Measurements from ENCODE around the gene MARS1.
"Not testable (repeated sequence)": the region's sequence is repeated elsewhere in the genome, so short reads cannot be mapped to it uniquely, and the experiment has no call there.

Gene MARS1

GRCh38 chr12:57553343-57554202 is 65.7 kb downstream of the MARS1 start:
- no peak for DNase-seq

DNA sequence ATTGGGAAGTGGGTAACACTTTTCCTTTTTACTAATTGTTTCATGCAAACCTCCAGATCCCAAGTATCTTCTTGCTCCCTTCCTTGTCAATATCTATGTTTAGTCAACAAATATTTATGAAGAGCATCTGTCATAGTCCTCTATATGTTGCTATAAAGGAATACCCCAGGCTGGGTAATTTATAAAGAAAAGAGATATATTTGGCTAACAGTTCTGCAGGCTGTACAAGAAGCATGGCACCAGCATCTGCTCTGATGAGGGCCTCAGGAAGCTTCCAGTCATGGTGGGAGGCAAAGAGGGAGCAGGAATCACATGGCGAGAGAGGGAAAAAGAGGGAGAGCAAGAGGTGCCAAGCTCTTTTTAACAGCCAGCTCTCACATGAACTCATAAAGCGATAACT is 66.6 kb downstream of the MARS1 start:
- DNase-seq, result no peak

GRCh38 chr12:57554897-57555296 is 67.0 kb downstream of the MARS1 start:
- no peak for DNase-seq

DNA sequence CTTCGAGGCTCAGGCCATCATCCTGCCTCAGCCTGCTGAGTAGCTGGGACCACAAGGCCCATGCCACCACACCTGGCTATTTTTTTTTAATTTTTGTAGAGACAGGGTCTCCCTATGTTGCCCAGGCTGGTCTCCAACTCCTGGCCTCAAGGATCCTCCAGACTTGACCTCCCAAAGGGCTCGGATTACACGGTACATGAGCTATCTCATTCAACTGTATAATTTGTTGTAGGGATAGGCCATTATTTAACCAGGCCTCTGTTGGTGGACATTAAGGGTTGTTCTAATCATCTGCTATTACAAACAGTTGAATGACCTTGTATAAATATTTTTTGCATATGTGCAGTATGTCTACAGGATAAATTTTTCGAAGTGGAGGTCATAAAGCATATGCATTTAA is 71.0 kb downstream of the MARS1 start:
- DNase-seq, result no peak

DNA sequence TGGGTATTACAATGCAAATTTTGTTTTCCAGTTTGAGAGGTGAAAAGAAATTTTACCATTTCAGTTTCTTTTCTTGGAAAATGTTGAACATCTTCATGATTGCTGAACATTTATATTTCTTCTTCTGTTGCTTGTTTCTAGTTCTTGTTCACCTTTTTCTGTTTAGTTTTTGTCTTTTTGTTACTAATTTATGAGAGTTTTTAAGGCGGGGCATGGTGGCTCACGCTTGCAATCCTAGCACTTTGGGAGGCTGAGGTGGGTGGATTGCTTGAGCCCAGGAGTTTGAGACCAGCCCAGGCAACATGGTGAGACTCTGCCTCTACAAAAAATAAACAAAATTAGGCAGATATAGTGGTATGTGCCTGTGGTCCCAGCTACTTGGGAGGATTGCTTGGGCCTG is 72.6 kb downstream of the MARS1 start:
- no peak for DNase-seq

DNA sequence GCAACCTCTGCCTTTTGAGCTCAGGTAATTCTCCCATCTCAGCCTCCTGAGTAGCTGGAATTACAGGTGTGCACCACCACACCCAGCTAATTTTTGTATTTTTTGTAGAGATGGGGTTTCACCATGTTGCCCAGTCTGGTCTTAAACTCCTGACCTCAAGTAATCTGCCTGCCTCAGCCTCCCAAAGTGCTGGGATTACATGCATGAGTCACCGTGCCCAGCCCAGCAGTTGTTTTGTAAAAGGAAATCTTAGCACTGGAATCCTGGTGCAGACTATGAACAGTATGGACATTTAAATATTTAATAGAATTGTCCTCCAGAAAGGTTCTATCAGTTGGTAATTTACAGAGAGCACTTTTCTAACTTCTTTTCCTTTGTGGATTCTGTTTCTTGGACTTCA is 73.2 kb downstream of the MARS1 start:
- DNase-seq, result not testable (repeated sequence)

GRCh38 chr12:57563358-57563757 is 75.5 kb downstream of the MARS1 start:
- no peak for DNase-seq

- DNase-seq, result no peak
These were observed 76.4 kb downstream of the MARS1 start for GRCh38 chr12:57564178-57564740.

All from kidney glomerular epithelial cell (primary cell).